BLaER1 (cell line): ENCODE results near the gene SLC6A3.
A peak's percentile ranks its signal among the peaks of the same experiment; 100 is the strongest.
"Not testable (repeated sequence)": the region's sequence is repeated elsewhere in the genome, so short reads cannot be mapped to it uniquely, and the experiment has no call there.

Experiments
- H3K27ac ChIP-seq: shearing (Covaris generic); formaldehyde crosslinking; 2 replicates; pipeline ENCODE4 v1.8.1; 2022
- H3K27me3 ChIP-seq: shearing (Covaris generic); formaldehyde crosslinking; 2 replicates; pipeline ENCODE4 v1.8.1; 2022
- H3K36me3 ChIP-seq: shearing (Covaris generic); formaldehyde crosslinking; 2 replicates; pipeline ENCODE4 v1.8.1; 2022
- H3K4me1 ChIP-seq: shearing (Covaris generic); formaldehyde crosslinking; 2 replicates; pipeline ENCODE4 v1.8.1; 2022
- H3K4me2 ChIP-seq: shearing (Covaris generic); formaldehyde crosslinking; 2 replicates; pipeline ENCODE4 v1.8.1; 2022
- H3K4me3 ChIP-seq: shearing (Covaris generic); formaldehyde crosslinking; 2 replicates; pipeline ENCODE4 v1.8.1; 2022
- H3K9ac ChIP-seq: shearing (Covaris generic); formaldehyde crosslinking; 2 replicates; pipeline ENCODE4 v1.8.1; 2022
- H3K9me3 ChIP-seq: shearing (Covaris generic); formaldehyde crosslinking; 2 replicates; pipeline ENCODE4 v1.8.1; 2022
- H4K20me1 ChIP-seq: shearing (Covaris generic); formaldehyde crosslinking; 2 replicates; pipeline ENCODE4 v1.8.1; 2022
- Cebpa-rat ChIP-seq: shearing (Covaris generic); IDR thresholded peaks from 2 replicates; pipeline ENCODE4 v1.8.1; 2022

The SLC6A3 gene

DNA sequence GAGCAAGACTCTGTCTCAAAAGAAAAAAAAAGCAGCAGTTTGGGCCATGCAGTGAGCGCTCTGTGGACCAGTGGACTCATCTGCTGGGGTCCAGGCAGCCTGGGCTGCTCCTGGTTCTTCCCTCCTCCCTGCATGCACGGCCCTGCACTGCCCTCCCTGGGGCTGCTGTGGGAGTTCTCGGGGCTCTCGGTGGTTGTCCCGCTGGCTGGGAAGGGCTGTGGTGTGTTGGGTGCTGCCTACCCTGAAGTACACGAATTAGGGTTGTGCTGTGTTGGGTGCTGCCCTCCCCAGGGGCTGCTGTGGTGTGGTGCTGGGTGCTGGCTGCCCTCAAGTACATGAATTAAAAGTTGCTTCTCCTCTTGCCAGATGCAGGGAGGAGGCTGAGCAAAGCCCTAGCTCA is 82.1 kb downstream of the SLC6A3 start:
- Histone ChIP-seq H3K9ac (no peak overlapping the region), H3K36me3 (no peaks in the 10 kb centered on the region), H3K4me3 (no peak overlapping the region), H3K4me2 (peak overlapping the region; percentile 85), H3K9me3 (no peaks in the 10 kb centered on the region), H4K20me1 (no peaks in the 10 kb centered on the region), H3K27me3 (peaks cover 42% of the 10 kb centered on the region), H3K4me1 (peaks cover 49% of the 10 kb centered on the region), H3K27ac (no peak overlapping the region)
- TF ChIP-seq Cebpa-rat = no peak

DNA sequence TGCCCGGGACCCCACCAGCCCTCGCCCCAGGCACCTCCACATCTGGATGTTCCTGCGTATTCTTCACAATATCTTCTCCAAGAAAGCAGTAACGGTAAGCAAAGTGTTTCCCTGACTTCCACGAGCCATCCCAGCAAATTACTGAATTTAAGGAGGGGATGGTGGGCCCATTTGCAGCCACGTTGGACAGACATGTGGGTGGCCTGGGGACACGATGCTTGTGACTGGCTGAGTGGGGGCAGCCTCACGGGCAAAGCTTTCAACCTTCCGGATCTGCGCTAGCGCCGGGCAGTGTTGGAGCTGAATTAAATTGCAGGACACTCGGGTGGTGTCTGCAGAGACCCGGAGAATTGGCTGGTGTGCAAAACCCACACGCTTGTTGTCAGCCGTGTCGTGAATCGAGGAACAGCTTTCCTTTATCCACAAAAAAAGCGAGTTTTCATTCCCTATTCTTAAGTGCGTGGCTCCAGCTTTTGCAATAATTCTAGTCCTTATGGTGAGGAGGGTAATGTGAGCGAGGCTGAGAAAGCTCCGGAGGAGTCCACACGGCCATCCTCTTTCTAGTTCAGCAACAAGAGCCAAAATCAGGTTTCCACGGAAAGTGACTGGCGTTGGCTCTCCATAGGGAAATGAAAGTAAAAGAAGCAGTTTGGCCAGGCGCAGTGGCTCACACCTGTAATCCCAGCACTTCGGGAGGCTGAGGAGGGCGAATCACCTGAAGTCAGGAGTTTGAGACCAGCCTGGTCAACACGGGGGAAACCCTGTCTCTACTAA is 82.8 kb downstream of the SLC6A3 start:
- no peak for TF ChIP-seq Cebpa-rat
- Histone ChIP-seq H3K27me3 (peaks cover 42% of the 10 kb centered on the region), H3K9me3 (no peaks in the 10 kb centered on the region), H3K4me3 (no peak overlapping the region), H3K36me3 (no peaks in the 10 kb centered on the region), H3K4me1 (peaks cover 46% of the 10 kb centered on the region), H3K4me2 (peak overlapping the region; percentile 85), H3K27ac (no peak overlapping the region), H4K20me1 (no peaks in the 10 kb centered on the region), H3K9ac (no peak overlapping the region)

- Histone ChIP-seq H3K9ac (no peak overlapping the region), H3K27ac (no peak overlapping the region), H4K20me1 (no peaks in the 10 kb centered on the region), H3K4me3 (no peak overlapping the region), H3K36me3 (no peaks in the 10 kb centered on the region), H3K27me3 (peaks cover 32% of the 10 kb centered on the region), H3K9me3 (no peaks in the 10 kb centered on the region), H3K4me1 (peaks cover 30% of the 10 kb centered on the region), H3K4me2 (no peak overlapping the region)
- TF ChIP-seq Cebpa-rat = no peak
Measured at GRCh38 chr5:1360861-1361260, 84.4 kb downstream of the SLC6A3 start.

- peaks cover 29% of the 10 kb centered on the region for H3K27me3 ChIP-seq
- not testable (repeated sequence) for H3K36me3 ChIP-seq
Measured at GRCh38 chr5:1360367-1360766, 84.9 kb downstream of the SLC6A3 start.

DNA sequence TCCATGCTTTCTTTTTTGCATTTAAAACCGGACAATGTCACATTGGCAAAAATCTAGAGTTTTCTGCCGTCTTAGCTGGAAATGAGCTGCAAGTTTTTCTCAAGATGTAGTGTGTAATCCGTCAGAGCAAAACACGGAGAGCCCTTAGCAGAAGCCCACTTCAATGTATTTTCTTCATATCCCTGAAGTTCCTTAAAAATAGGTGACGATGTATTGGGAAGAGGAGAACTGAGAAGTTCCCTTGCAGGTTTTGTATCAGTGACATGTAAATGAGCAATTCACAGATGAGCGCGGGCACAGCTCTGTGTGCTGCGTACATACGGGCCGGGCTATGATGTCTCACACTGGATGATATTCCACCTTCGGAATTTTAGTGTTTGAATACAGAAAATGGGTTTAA is 85.5 kb downstream of the SLC6A3 start:
- H4K20me1 ChIP-seq = no peaks in the 10 kb centered on the region
- peaks cover 20% of the 10 kb centered on the region for H3K4me1 ChIP-seq
- TF ChIP-seq Cebpa-rat = no peak
- H3K9me3 ChIP-seq = no peaks in the 10 kb centered on the region
- H3K4me2 ChIP-seq = no peak overlapping the region
- no peak overlapping the region for H3K27ac ChIP-seq
- H3K4me3 ChIP-seq = no peak overlapping the region
- peaks cover 24% of the 10 kb centered on the region for H3K27me3 ChIP-seq
- H3K36me3 ChIP-seq = no peaks in the 10 kb centered on the region
- no peak overlapping the region for H3K9ac ChIP-seq

More at GRCh38 chr5:1360367-1360766, 84.9 kb downstream of the SLC6A3 start:
- H3K4me3 ChIP-seq, H3K9me3 ChIP-seq, H3K27ac ChIP-seq, H4K20me1 ChIP-seq, H3K9ac ChIP-seq, H3K4me2 ChIP-seq: not testable (repeated sequence)
- peaks cover 26% of the 10 kb centered on the region for H3K4me1 ChIP-seq

DNA sequence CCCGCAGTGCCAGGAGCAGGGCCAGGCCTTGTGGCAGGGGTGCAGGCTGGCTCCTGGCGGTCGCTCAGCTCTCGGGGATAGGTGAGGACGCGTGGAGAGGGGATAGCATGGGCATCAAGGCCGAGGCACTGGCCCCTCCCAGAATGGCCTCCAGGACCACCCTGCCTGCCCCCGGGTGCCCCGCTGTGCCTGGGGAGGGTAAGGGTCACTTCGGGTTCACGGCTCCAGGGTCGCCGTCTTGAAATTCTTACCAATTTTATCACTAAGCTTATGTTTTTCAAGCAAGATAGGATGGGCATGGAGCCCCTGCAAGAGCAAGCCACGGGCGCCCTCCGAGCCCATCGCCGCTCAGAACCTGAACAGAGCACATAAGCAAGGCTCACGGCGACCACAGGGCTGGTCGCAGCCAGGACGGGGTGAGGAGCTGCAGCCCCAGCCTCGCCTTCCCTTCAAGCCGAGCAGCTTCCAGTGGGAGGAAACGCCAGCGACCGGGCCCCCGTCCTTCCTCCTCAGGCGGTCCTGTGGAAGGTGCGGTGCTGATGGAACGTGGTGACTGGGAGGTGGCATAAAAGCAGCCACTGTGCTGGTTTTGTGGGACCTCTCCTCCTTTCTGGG is 86.1 kb downstream of the SLC6A3 start:
- Histone ChIP-seq H3K9me3 (no peaks in the 10 kb centered on the region), H3K27ac (no peak overlapping the region), H3K4me3 (no peak overlapping the region), H4K20me1 (no peaks in the 10 kb centered on the region), H3K4me2 (peak overlapping the region; percentile 5; the same call in 1 of the 2 replicates), H3K9ac (no peak overlapping the region), H3K4me1 (peaks cover 14% of the 10 kb centered on the region), H3K36me3 (no peaks in the 10 kb centered on the region), H3K27me3 (peaks cover 20% of the 10 kb centered on the region)
- TF ChIP-seq Cebpa-rat = no peak

DNA sequence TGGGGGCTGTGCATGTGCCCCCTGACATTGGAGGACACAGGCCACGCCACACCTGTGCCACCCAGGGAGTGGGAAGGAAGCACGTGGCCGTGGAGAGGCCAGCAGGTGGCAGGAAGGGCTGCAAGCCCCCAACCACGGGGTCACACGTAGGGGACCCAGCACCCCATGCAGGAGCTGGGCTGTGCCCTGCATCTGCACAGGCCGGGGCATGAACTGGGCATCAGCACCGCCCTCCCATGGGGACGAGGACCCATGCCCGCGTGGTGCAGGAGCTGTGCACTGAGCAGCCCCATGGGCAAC is 86.6 kb downstream of the SLC6A3 start:
- H3K27me3 ChIP-seq = peaks cover 16% of the 10 kb centered on the region
- H4K20me1 ChIP-seq = no peaks in the 10 kb centered on the region
- no peak for TF ChIP-seq Cebpa-rat
- no peak overlapping the region for H3K4me3 ChIP-seq
- no peak overlapping the region for H3K27ac ChIP-seq
- H3K4me1 ChIP-seq = peaks cover 9% of the 10 kb centered on the region
- no peak overlapping the region for H3K9ac ChIP-seq
- H3K9me3 ChIP-seq = no peaks in the 10 kb centered on the region
- H3K36me3 ChIP-seq = no peaks in the 10 kb centered on the region
- H3K4me2 ChIP-seq = peak overlapping the region; percentile 5; the same call in 1 of the 2 replicates

DNA sequence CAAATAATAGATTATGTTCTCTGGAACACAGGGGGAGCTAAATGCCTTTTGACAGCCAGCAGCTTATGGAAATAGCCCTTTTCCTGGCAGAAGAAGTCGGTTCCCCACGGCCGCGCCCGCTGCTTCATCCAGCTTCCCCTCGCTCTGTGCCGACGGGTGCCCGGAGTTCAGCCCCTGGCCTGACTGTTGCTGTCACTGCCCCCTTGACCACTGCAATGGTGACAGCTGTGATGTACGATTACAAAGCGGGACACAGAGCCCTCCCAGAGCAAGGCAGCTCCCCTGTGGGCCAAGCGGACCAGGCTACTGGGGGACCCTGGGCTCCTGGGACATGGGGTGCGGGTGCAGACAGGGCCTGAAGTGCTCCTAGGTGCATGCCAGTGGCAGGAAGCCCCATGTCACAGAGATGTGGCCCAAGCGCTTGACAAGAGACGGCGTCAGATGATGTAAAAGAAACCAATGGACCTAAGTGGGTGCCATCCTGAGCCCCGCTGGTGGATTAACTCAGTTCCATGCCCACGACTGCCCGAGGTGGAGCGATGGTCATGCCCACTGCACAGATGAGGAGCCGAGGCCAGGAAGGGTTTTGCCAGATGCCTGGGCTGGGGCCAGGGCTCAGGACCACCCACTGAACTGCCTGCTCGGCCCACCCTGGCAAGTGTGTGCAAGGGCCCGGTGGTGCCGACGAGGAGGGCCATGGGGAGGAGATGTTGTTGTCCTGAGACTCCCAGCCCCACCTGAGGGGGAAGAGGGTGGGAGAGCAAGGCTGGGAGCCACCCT is 87.1 kb downstream of the SLC6A3 start:
- Histone ChIP-seq H3K27ac (no peak overlapping the region), H3K4me1 (peaks cover 4% of the 10 kb centered on the region), H3K4me3 (no peak overlapping the region), H3K9me3 (no peaks in the 10 kb centered on the region), H3K9ac (no peak overlapping the region), H4K20me1 (no peaks in the 10 kb centered on the region), H3K4me2 (peak overlapping the region; percentile 5; the same call in 1 of the 2 replicates), H3K36me3 (no peaks in the 10 kb centered on the region), H3K27me3 (peaks cover 10% of the 10 kb centered on the region)
- TF ChIP-seq Cebpa-rat = no peak

- no peak for TF ChIP-seq Cebpa-rat
- H3K27me3 ChIP-seq = peaks cover under 1% of the 10 kb centered on the region; the same call in 1 of the 2 replicates
- peaks cover 10% of the 10 kb centered on the region for H3K4me1 ChIP-seq
- no peaks in the 10 kb centered on the region for H3K9me3 ChIP-seq
- H3K27ac ChIP-seq = no peak overlapping the region
- H3K4me2 ChIP-seq = no peak overlapping the region
- no peak overlapping the region for H3K9ac ChIP-seq
- no peak overlapping the region for H3K4me3 ChIP-seq
- no peaks in the 10 kb centered on the region for H3K36me3 ChIP-seq
- no peaks in the 10 kb centered on the region for H4K20me1 ChIP-seq
Measured at GRCh38 chr5:1356873-1357787, 88.1 kb downstream of the SLC6A3 start.
